Measurements from ENCODE around the gene SDS. TPM values are rescaled to one million over a fixed set of nuclear protein-coding genes. Genes with fewer than 3 reads are reported as not detected.

SDS gene
- total RNA-seq, 1 donor from 2014 or later = not detected

- no peak for DNase-seq (ENCODE audit: low read depth)
- no peak for TF ChIP-seq CTCF (conservative IDR thresholded peaks at IDR 0.05; ENCODE audit: low read depth, low read length)
- H3K4me3 ChIP-seq (ENCODE audit: low read depth, low read length) = no peak overlapping the region
These were observed 42.0 kb upstream of the SDS start for GRCh38 chr12:113445544-113446171.

- no peak for TF ChIP-seq CTCF (conservative IDR thresholded peaks at IDR 0.05; ENCODE audit: low read depth, low read length)
- no peak for DNase-seq (ENCODE audit: low read depth)
- no peak overlapping the region for H3K4me3 ChIP-seq (ENCODE audit: low read depth, low read length)
These were observed 39.4 kb upstream of the SDS start for GRCh38 chr12:113443030-113443539.

GRCh38 chr12:113440947-113441782, 37.5 kb upstream of the SDS start:
- TF ChIP-seq CTCF (conservative IDR thresholded peaks at IDR 0.05; ENCODE audit: low read depth, low read length) = no peak
- DNase-seq (ENCODE audit: low read depth) = no peak
- no peak overlapping the region for H3K4me3 ChIP-seq (ENCODE audit: low read depth, low read length)

GRCh38 chr12:113440336-113440735, 36.6 kb upstream of the SDS start:
- no peak overlapping the region for H3K4me3 ChIP-seq (ENCODE audit: low read depth, low read length)
- no peak for TF ChIP-seq CTCF (conservative IDR thresholded peaks at IDR 0.05; ENCODE audit: low read depth, low read length)
- DNase-seq (ENCODE audit: low read depth) = no peak

GRCh38 chr12:113439606-113440030, 35.9 kb upstream of the SDS start:
- H3K4me3 ChIP-seq (ENCODE audit: low read depth, low read length) = no peak overlapping the region
- DNase-seq (ENCODE audit: low read depth) = no peak
- peak; percentile 77 for TF ChIP-seq CTCF (conservative IDR thresholded peaks at IDR 0.05; ENCODE audit: low read depth, low read length)

- no peak overlapping the region for H3K4me3 ChIP-seq (ENCODE audit: low read depth, low read length)
- DNase-seq (ENCODE audit: low read depth) = no peak
- no peak for TF ChIP-seq CTCF (conservative IDR thresholded peaks at IDR 0.05; ENCODE audit: low read depth, low read length)
These were observed 35.6 kb upstream of the SDS start for GRCh38 chr12:113439301-113439597.
